Cardiac muscle cell (in vitro differentiated cells and primary cell): ENCODE data around the gene ADA. TPM values are rescaled to one million over a fixed set of nuclear protein-coding genes. Genes with fewer than 3 reads are reported as not detected.

Experiments used
- DNase-seq, 2 donors: peaks; one replicate each; pipeline versions ENCODE4 v3.0.0 to v3.0.0-alpha.2; 2010 to 2017; ENCODE audit warnings: low read depth in 1 of 2, low spot score in 1 of 2
- H3K27ac ChIP-seq: fragments of 200-600 bp; sonication (generic); 2 replicates; pipeline ENCODE4 v1.5.1; 2016
- H3K27me3 ChIP-seq: fragments of 200-600 bp; sonication (generic); 2 replicates; pipeline ENCODE4 v1.6.0; 2016; ENCODE audit warnings: control low read depth
- H3K36me3 ChIP-seq: fragments of 200-600 bp; sonication (generic); 2 replicates; pipeline ENCODE4 v1.5.1; 2016; ENCODE audit warnings: control low read depth
- H3K4me1 ChIP-seq: fragments of 200-600 bp; sonication (generic); 2 replicates; pipeline ENCODE4 v1.8.1; 2017; ENCODE audit warnings: low read depth, mild to moderate bottlenecking, mixed run types
- H3K4me3 ChIP-seq: fragments of 200-600 bp; sonication (generic); 2 replicates; pipeline ENCODE4 v1.5.1; 2016; ENCODE audit warnings: mild to moderate bottlenecking
- H3K9me3 ChIP-seq: fragments of 200-600 bp; sonication (generic); 2 replicates; pipeline ENCODE4 v1.5.1; 2017; ENCODE audit warnings: low read depth, mild to moderate bottlenecking, control low read depth
- CTCF ChIP-seq: IDR thresholded peaks from 2 replicates; pipeline ENCODE4 v1.5.1; 2012; ENCODE audit warnings: low read depth, mild to moderate bottlenecking, low read length
- polyA plus RNA-seq: library from polyadenylated mRNA; unstranded; fragments of >200 nt; fragmentation: Nextera tagmentation; extraction: Ambion mirVana; gene quantifications from 2 replicates; pipeline ENCODE4 v1.2.1, GENCODE V29; 2016
- total RNA-seq: library from RNA; depleted of rRNA; stranded (reverse); fragments of >200 nt; gene quantifications from 2 replicates; pipeline ENCODE4 v1.2.3, GENCODE V29; 2016

Gene ADA
- total and polyA plus RNA-seq, 2 experiments from 2014 or later: 16.7 to 18.9 TPM

GRCh38 chr20:44580581-44581268, 70.8 kb downstream of the ADA start:
- DNase-seq: no peak
- H3K4me1 ChIP-seq: peaks cover 24% of the 10 kb centered on the region
- H3K27ac ChIP-seq: no peak overlapping the region
- no peaks in the 10 kb centered on the region for H3K9me3 ChIP-seq
- H3K4me3 ChIP-seq: no peak overlapping the region
- TF ChIP-seq CTCF: no peak
- no peaks in the 10 kb centered on the region for H3K27me3 ChIP-seq
- H3K36me3 ChIP-seq: no peaks in the 10 kb centered on the region

GRCh38 chr20:44579313-44580081, 72.0 kb downstream of the ADA start:
- no peak for TF ChIP-seq CTCF
- no peak overlapping the region for H3K27ac ChIP-seq

GRCh38 chr20:44576297-44576696, 75.2 kb downstream of the ADA start:
- Histone ChIP-seq H3K4me3 (no peak overlapping the region), H3K27me3 (no peaks in the 10 kb centered on the region), H3K36me3 (no peaks in the 10 kb centered on the region), H3K27ac (no peak overlapping the region), H3K4me1 (peaks cover 24% of the 10 kb centered on the region), H3K9me3 (no peaks in the 10 kb centered on the region)
- TF ChIP-seq CTCF: peak; percentile 53
- peak in 1 of 2 donors; percentile 71 for DNase-seq

More at GRCh38 chr20:44579313-44580081, 72.0 kb downstream of the ADA start:
- DNase-seq: no peak
- Histone ChIP-seq H3K4me3 (no peak overlapping the region), H3K36me3 (no peaks in the 10 kb centered on the region), H3K4me1 (peaks cover 20% of the 10 kb centered on the region), H3K9me3 (no peaks in the 10 kb centered on the region), H3K27me3 (no peaks in the 10 kb centered on the region)

- no peaks in the 10 kb centered on the region for H3K9me3 ChIP-seq
- H3K27ac ChIP-seq: no peak overlapping the region
- no peak overlapping the region for H3K4me3 ChIP-seq
- peaks cover 25% of the 10 kb centered on the region for H3K4me1 ChIP-seq
- no peaks in the 10 kb centered on the region for H3K27me3 ChIP-seq
- no peaks in the 10 kb centered on the region for H3K36me3 ChIP-seq
- DNase-seq: no peak
- TF ChIP-seq CTCF: no peak
These were observed 77.1 kb downstream of the ADA start for GRCh38 chr20:44574372-44574771.

- no peaks in the 10 kb centered on the region for H3K27me3 ChIP-seq
- peak overlapping the region; percentile 96 for H3K27ac ChIP-seq
- H3K9me3 ChIP-seq: no peaks in the 10 kb centered on the region
- no peak for TF ChIP-seq CTCF
- no peaks in the 10 kb centered on the region for H3K36me3 ChIP-seq
- no peak for DNase-seq
- no peak overlapping the region for H3K4me3 ChIP-seq
- H3K4me1 ChIP-seq: peaks cover 25% of the 10 kb centered on the region
These were observed 78.0 kb downstream of the ADA start for GRCh38 chr20:44573501-44573869.
